ENCODE data around the gene JTB.

GRCh38 chr1:153932156-153933131 is 45.0 kb downstream of the JTB start:
- no peak for TF ChIP-seq EP300 (IDR thresholded peaks at IDR 0.05; ENCODE audit: borderline replicate concordance)
- TF ChIP-seq RAD21 (IDR thresholded peaks at IDR 0.05; ENCODE audit: low read depth): no peak
- no peak for TF ChIP-seq YY1 (IDR thresholded peaks at IDR 0.05; ENCODE audit: low read depth)
